Measurements from ENCODE around the gene ST8SIA6. TPM values are rescaled to one million over a fixed set of nuclear protein-coding genes. Genes with fewer than 3 reads are reported as not detected.

Gene ST8SIA6
- total and polyA plus RNA-seq, 9 of the 15 experiments (the other 6 are each of a cell fraction or from before 2014, with no cell fraction given): 0.69 to 6.7 (median 5.0) TPM

DNA sequence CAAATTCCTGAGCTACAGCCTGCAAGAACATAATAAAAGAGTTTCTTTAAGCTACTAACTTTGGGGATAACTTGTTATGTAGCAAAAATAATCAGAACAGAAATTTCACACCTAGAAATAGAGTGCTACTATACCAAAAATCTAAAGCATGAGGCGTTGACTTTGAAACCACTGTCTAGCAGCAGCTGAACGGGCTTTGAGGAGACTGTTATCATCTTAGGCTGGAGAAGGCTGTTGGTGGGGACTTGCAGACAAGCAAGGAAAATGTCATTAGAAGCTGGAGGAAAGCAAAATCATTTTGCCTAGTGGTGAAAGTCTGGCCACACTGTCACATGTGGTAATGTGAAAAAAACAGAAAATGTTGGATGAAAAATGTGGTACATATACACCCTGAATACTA lies 48.4 kb upstream of the ST8SIA6 start (continued):
- TF ChIP-seq, protein P1, sequence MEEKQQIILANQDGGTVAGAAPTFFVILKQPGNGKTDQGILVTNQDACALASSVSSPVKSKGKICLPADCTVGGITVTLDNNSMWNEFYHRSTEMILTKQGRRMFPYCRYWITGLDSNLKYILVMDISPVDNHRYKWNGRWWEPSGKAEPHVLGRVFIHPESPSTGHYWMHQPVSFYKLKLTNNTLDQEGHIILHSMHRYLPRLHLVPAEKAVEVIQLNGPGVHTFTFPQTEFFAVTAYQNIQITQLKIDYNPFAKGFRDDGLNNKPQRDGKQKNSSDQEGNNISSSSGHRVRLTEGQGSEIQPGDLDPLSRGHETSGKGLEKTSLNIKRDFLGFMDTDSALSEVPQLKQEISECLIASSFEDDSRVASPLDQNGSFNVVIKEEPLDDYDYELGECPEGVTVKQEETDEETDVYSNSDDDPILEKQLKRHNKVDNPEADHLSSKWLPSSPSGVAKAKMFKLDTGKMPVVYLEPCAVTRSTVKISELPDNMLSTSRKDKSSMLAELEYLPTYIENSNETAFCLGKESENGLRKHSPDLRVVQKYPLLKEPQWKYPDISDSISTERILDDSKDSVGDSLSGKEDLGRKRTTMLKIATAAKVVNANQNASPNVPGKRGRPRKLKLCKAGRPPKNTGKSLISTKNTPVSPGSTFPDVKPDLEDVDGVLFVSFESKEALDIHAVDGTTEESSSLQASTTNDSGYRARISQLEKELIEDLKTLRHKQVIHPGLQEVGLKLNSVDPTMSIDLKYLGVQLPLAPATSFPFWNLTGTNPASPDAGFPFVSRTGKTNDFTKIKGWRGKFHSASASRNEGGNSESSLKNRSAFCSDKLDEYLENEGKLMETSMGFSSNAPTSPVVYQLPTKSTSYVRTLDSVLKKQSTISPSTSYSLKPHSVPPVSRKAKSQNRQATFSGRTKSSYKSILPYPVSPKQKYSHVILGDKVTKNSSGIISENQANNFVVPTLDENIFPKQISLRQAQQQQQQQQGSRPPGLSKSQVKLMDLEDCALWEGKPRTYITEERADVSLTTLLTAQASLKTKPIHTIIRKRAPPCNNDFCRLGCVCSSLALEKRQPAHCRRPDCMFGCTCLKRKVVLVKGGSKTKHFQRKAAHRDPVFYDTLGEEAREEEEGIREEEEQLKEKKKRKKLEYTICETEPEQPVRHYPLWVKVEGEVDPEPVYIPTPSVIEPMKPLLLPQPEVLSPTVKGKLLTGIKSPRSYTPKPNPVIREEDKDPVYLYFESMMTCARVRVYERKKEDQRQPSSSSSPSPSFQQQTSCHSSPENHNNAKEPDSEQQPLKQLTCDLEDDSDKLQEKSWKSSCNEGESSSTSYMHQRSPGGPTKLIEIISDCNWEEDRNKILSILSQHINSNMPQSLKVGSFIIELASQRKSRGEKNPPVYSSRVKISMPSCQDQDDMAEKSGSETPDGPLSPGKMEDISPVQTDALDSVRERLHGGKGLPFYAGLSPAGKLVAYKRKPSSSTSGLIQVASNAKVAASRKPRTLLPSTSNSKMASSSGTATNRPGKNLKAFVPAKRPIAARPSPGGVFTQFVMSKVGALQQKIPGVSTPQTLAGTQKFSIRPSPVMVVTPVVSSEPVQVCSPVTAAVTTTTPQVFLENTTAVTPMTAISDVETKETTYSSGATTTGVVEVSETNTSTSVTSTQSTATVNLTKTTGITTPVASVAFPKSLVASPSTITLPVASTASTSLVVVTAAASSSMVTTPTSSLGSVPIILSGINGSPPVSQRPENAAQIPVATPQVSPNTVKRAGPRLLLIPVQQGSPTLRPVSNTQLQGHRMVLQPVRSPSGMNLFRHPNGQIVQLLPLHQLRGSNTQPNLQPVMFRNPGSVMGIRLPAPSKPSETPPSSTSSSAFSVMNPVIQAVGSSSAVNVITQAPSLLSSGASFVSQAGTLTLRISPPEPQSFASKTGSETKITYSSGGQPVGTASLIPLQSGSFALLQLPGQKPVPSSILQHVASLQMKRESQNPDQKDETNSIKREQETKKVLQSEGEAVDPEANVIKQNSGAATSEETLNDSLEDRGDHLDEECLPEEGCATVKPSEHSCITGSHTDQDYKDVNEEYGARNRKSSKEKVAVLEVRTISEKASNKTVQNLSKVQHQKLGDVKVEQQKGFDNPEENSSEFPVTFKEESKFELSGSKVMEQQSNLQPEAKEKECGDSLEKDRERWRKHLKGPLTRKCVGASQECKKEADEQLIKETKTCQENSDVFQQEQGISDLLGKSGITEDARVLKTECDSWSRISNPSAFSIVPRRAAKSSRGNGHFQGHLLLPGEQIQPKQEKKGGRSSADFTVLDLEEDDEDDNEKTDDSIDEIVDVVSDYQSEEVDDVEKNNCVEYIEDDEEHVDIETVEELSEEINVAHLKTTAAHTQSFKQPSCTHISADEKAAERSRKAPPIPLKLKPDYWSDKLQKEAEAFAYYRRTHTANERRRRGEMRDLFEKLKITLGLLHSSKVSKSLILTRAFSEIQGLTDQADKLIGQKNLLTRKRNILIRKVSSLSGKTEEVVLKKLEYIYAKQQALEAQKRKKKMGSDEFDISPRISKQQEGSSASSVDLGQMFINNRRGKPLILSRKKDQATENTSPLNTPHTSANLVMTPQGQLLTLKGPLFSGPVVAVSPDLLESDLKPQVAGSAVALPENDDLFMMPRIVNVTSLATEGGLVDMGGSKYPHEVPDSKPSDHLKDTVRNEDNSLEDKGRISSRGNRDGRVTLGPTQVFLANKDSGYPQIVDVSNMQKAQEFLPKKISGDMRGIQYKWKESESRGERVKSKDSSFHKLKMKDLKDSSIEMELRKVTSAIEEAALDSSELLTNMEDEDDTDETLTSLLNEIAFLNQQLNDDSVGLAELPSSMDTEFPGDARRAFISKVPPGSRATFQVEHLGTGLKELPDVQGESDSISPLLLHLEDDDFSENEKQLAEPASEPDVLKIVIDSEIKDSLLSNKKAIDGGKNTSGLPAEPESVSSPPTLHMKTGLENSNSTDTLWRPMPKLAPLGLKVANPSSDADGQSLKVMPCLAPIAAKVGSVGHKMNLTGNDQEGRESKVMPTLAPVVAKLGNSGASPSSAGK (IDR thresholded peaks at IDR 0.05): peak; percentile 12; the same call in 1 of the 2 replicates
- TF ChIP-seq SIN3A (IDR thresholded peaks at IDR 0.05; ENCODE audit: borderline replicate concordance in 2 of 2, control insufficient read depth in 1 of 2, low read depth in 2 of 2, low read length in 2 of 2) (no peak), LEF1 (IDR thresholded peaks at IDR 0.05) (no peak)

Measured in K562 (cell line).